Stomach (tissue), 4 donors: Measurements from ENCODE around the gene ADAMTS6.

Experiments used
- EP300 ChIP-seq: sonication (generic); formaldehyde crosslinking; IDR thresholded peaks from one replicate; pipeline ENCODE4 v1.6.1; 2017; ENCODE audit warnings: antibody characterized with exemption
- POLR2A ChIP-seq, 4 donors: fragments of 450-650 bp; IDR thresholded peaks; one replicate each; pipeline ENCODE4 v1.6.1; 2016; ENCODE audit warnings: antibody characterized with exemption in 4 of 4, control low read depth in 2 of 4, mild to moderate bottlenecking in 1 of 4, moderate library complexity in 1 of 4
- POLR2AphosphoS5 ChIP-seq, 3 donors: sonication (generic); formaldehyde crosslinking; IDR thresholded peaks; one replicate each; pipeline ENCODE4 v1.6.1; 2016; ENCODE audit warnings: antibody characterized with exemption in 3 of 3
- TF ChIP-seq, protein P1 (sequence below), 7 experiments: fragments of 450-650 bp in 4 of 7; fragments of 200-600 bp in 3 of 7; sonication (generic) in 3 of 7; IDR thresholded peaks; one replicate each; pipeline ENCODE4 v1.5.1; 2016 to 2019; ENCODE audit warnings: antibody characterized with exemption in 7 of 7, control low read depth in 2 of 7, mild to moderate bottlenecking in 1 of 7

DNA sequence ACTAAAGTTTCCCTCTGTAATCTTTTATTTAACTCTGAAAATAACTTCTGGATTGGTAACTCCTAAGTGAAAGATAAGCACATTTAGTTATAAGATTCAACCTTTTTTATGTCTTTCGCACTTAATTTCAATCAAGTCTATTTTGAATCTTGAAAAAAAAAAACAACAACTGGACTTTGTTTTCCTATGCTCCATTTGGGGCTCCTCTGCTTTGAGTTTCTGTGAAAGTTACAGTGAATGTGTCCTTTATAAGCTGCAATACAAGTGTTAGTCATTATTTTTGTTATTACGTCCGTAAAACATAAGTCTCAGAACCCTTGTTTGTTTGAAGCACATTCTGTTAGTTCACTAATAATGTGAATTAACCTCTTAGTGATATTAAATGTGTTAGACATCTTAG is 276.8 kb downstream of the ADAMTS6 start:
- TF ChIP-seq, protein P1, sequence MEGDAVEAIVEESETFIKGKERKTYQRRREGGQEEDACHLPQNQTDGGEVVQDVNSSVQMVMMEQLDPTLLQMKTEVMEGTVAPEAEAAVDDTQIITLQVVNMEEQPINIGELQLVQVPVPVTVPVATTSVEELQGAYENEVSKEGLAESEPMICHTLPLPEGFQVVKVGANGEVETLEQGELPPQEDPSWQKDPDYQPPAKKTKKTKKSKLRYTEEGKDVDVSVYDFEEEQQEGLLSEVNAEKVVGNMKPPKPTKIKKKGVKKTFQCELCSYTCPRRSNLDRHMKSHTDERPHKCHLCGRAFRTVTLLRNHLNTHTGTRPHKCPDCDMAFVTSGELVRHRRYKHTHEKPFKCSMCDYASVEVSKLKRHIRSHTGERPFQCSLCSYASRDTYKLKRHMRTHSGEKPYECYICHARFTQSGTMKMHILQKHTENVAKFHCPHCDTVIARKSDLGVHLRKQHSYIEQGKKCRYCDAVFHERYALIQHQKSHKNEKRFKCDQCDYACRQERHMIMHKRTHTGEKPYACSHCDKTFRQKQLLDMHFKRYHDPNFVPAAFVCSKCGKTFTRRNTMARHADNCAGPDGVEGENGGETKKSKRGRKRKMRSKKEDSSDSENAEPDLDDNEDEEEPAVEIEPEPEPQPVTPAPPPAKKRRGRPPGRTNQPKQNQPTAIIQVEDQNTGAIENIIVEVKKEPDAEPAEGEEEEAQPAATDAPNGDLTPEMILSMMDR (IDR thresholded peaks at IDR 0.05) = no peak
- TF ChIP-seq POLR2A (IDR thresholded peaks at IDR 0.05) (no peak), POLR2AphosphoS5 (IDR thresholded peaks at IDR 0.05) (no peak), EP300 (no peak)
